SK-N-SH (cell line): Measurements from ENCODE around the gene COL23A1. TPM values are rescaled to one million over a fixed set of nuclear protein-coding genes. Genes with fewer than 3 reads are reported as not detected.

ENCODE experiments used
- CTCF ChIA-PET: fragments of 300-600, 350-600 bp; formaldehyde crosslinking; extraction: SDS; loops from one replicate; lab custom pipeline; 2021; lab: Yijun Ruan, JAX
- POLR2A ChIA-PET: fragments of 350-600 bp; sonication (Branson Sonifier 250); formaldehyde crosslinking; extraction: SDS; loops from one replicate; lab custom pipeline; 2020; ENCODE audit warnings: antibody characterized with exemption, inconsistent platforms; lab: Yijun Ruan, JAX
- DNase-seq: peaks from one replicate; pipeline ENCODE4 v3.0.0; 2012
- H2AFZ ChIP-seq: fragments of 200-600 bp; sonication (generic); 2 replicates; pipeline ENCODE4 v1.8.1; 2016; ENCODE audit warnings: antibody characterized with exemption, mild to moderate bottlenecking, low read depth
- H3F3A ChIP-seq: fragments of 200-600 bp; sonication (generic); replicated peaks from 2 replicates; pipeline ENCODE3; 2016; ENCODE audit warnings: antibody characterized with exemption, mild to moderate bottlenecking; ENCODE audit not compliant: insufficient read depth
- H3K27ac ChIP-seq, 2 experiments: fragments of 200-500 bp in 1 of 2; fragments of 200-600 bp in 1 of 2; sonication (Bioruptor generic) in 1 of 2; sonication (generic), shearing (Covaris generic) in 1 of 2; 2 replicates each; pipeline versions ENCODE4 v1.5.1 to v1.6.1; 2014 to 2016; ENCODE audit warnings: low read depth in 2 of 2, inconsistent platforms in 1 of 2, low read length in 1 of 2, mild to moderate bottlenecking in 1 of 2, mixed read lengths in 1 of 2
- H3K27me3 ChIP-seq: fragments of 200-600 bp; sonication (generic), shearing (Covaris generic); 2 replicates; pipeline ENCODE4 v1.6.1; 2016; ENCODE audit warnings: mixed run types; ENCODE audit not compliant: insufficient read depth
- H3K36me3 ChIP-seq, 2 experiments: fragments of 200-500 bp in 1 of 2; fragments of 200-600 bp in 1 of 2; sonication (Bioruptor generic) in 1 of 2; sonication (generic) in 1 of 2; replicated peaks in 1 of 2; 2 replicates each; pipeline versions ENCODE3 to v1.5.1; 2014 to 2016; ENCODE audit warnings: low read length in 1 of 2, mild to moderate bottlenecking in 1 of 2; ENCODE audit not compliant: insufficient read depth in 2 of 2, control insufficient read depth in 1 of 2
- H3K4me1 ChIP-seq, 2 experiments: fragments of 200-500 bp in 1 of 2; fragments of 200-600 bp in 1 of 2; sonication (Bioruptor generic) in 1 of 2; sonication (generic), shearing (Covaris generic) in 1 of 2; 2 replicates each; pipeline versions ENCODE4 v1.5.1 to v1.6.1; 2014 to 2016; ENCODE audit warnings: low read depth in 1 of 2, low read length in 1 of 2, mixed run types in 1 of 2; ENCODE audit not compliant: insufficient read depth in 2 of 2, control insufficient read depth in 1 of 2
- H3K4me2 ChIP-seq: fragments of 200-600 bp; sonication (generic), shearing (Covaris generic); 2 replicates; pipeline ENCODE4 v1.6.1; 2017; ENCODE audit warnings: mixed run types
- H3K4me3 ChIP-seq, 2 experiments: fragments of 200-500 bp in 1 of 2; fragments of 200-600 bp in 1 of 2; sonication (Bioruptor generic) in 1 of 2; sonication (generic), shearing (Covaris generic) in 1 of 2; 2 replicates each; pipeline versions ENCODE4 v1.5.1 to v1.8.1; 2014 to 2016; ENCODE audit warnings: low read depth in 2 of 2, inconsistent platforms in 1 of 2, low read length in 1 of 2, mild to moderate bottlenecking in 1 of 2, mixed read lengths in 1 of 2, moderate library complexity in 1 of 2
- H3K79me2 ChIP-seq: fragments of 200-600 bp; sonication (generic); 2 replicates; pipeline ENCODE4 v1.8.1; 2017; ENCODE audit warnings: mild to moderate bottlenecking; ENCODE audit not compliant: insufficient read depth
- H3K9ac ChIP-seq: fragments of 200-600 bp; sonication (generic); 2 replicates; pipeline ENCODE4 v1.6.1; 2017; ENCODE audit warnings: mixed run types
- H3K9me2 ChIP-seq: fragments of 200-600 bp; sonication (generic); 2 replicates; pipeline ENCODE4 v1.6.1; 2017; ENCODE audit warnings: mixed run types
- H3K9me3 ChIP-seq: fragments of 200-600 bp; sonication (generic); 2 replicates; pipeline ENCODE4 v1.6.1; 2017; ENCODE audit warnings: mixed run types, mild to moderate bottlenecking, moderate library complexity
- H4K20me1 ChIP-seq: fragments of 200-600 bp; sonication (generic); 2 replicates; pipeline ENCODE4 v1.6.1; 2017; ENCODE audit warnings: mild to moderate bottlenecking, mixed run types; ENCODE audit not compliant: insufficient read depth
- EP300 ChIP-seq, 2 experiments: IDR thresholded peaks; 2 replicates each; pipeline versions ENCODE4 v1.4.0 to v1.6.1; 2012; ENCODE audit warnings: borderline replicate concordance in 1 of 2, low read depth in 1 of 2, low read length in 1 of 2
- EZH2phosphoT487 ChIP-seq: fragments of 200-600 bp; sonication (generic); IDR thresholded peaks from 2 replicates; pipeline ENCODE4 v1.6.1; 2017; ENCODE audit warnings: low read depth, mixed run types, mild to moderate bottlenecking, antibody characterized with exemption, moderate library complexity, borderline replicate concordance
- FOXJ3 ChIP-seq: sonication (generic); formaldehyde crosslinking; IDR thresholded peaks from 2 replicates; pipeline ENCODE4 v1.5.1; 2020; ENCODE audit warnings: mild to moderate bottlenecking, missing genetic modification reagents
- GABPA ChIP-seq: IDR thresholded peaks from 2 replicates; pipeline ENCODE4 v1.4.0; 2012; ENCODE audit warnings: low read depth, mild to moderate bottlenecking
- GATA2 ChIP-seq: sonication (generic); formaldehyde crosslinking; IDR thresholded peaks from 2 replicates; pipeline ENCODE4 v1.5.0; 2020; ENCODE audit warnings: mild to moderate bottlenecking, missing genetic modification reagents
- MXI1 ChIP-seq: IDR thresholded peaks from 2 replicates; pipeline ENCODE4 v1.6.1; 2012; ENCODE audit warnings: mild to moderate bottlenecking, low read depth, low read length, improper control_type of control experiment
- POLR2AphosphoS5 ChIP-seq: IDR thresholded peaks from 2 replicates; pipeline ENCODE4 v1.6.1; 2012; ENCODE audit warnings: low read depth, low read length
- RCOR1 ChIP-seq: fragments of 150-350 bp; IDR thresholded peaks from 2 replicates; pipeline ENCODE4 v1.6.1; 2017; ENCODE audit warnings: antibody characterized with exemption, low read length
- REST ChIP-seq: IDR thresholded peaks from 2 replicates; pipeline ENCODE4 v1.6.1; 2012; ENCODE audit warnings: mild to moderate bottlenecking, low read depth, low read length, moderate library complexity
- TAF1 ChIP-seq: IDR thresholded peaks from 2 replicates; pipeline ENCODE4 v1.6.1; 2012; ENCODE audit warnings: low read depth, mild to moderate bottlenecking, low read length, moderate library complexity, borderline replicate concordance
- TCF12 ChIP-seq: IDR thresholded peaks from 2 replicates; pipeline ENCODE4 v1.4.0; 2012
- USF1 ChIP-seq: IDR thresholded peaks from 2 replicates; pipeline ENCODE4 v1.4.0; 2012; ENCODE audit warnings: low read depth, borderline replicate concordance
- USF2 ChIP-seq: fragments of 150-350 bp; IDR thresholded peaks from 2 replicates; pipeline ENCODE4 v1.6.1; 2017; ENCODE audit warnings: antibody characterized with exemption, low read length, low read depth, borderline replicate concordance
- YY1 ChIP-seq: IDR thresholded peaks from 2 replicates; pipeline ENCODE4 v1.4.0; 2012; ENCODE audit warnings: low read depth, mild to moderate bottlenecking
- ZBTB33 ChIP-seq: IDR thresholded peaks from 2 replicates; pipeline ENCODE4 v1.4.0; 2012; ENCODE audit warnings: low read depth, borderline replicate concordance
- WGBS: methylation state at CpG from one replicate; pipeline ENCODE4 v1.1.6; 2017; ENCODE audit warnings: low lambda C conversion rate; 5-methylcytosine and 5-hydroxymethylcytosine counted together
- polyA plus RNA-seq, 3 experiments: library from polyadenylated mRNA; depleted of rRNA; stranded (reverse); fragments of >200 nt; gene quantifications; 2 replicates each; pipeline ENCODE4 v1.2.3, GENCODE V29; 2012
- TF ChIP-seq, protein P1 (sequence below): fragments of 200-600 bp; sonication (generic); IDR thresholded peaks from 2 replicates; pipeline ENCODE4 v1.6.1; 2017; ENCODE audit warnings: antibody characterized with exemption, mild to moderate bottlenecking, moderate library complexity

The COL23A1 gene
- polyA plus RNA-seq, 1 of the 3 experiments (the other 2 are of a cell fraction), result 0.10 TPM

GRCh38 chr5:178542455-178542854 lies 47.7 kb downstream of the COL23A1 start:
- ChIA-PET CTCF (interaction anchor here (0.8 to 2.9 kb wide), 8 partner anchors 8 to 262 kb away, joined by 3 to 12 read pairs (median 4); partner anchors contain the start of gene COL23A1), POLR2A (interaction anchor here (1.2 kb wide), 1 partner anchor 93 kb away, joined by 3 read pairs; no protein-coding TSS in a partner anchor)
- no peak overlapping the region for H3K4me2 ChIP-seq
- peak overlapping the region in 1 of 2 experiments; percentile 29; a peak in 1 of 4 replicates for H3K27ac ChIP-seq
- H3K9me2 ChIP-seq, result no peaks in the 10 kb centered on the region
- peaks cover 0 to 26% of the 10 kb centered on the region in 2 experiments; a peak in 1 of 4 replicates for H3K4me1 ChIP-seq
- H3F3A ChIP-seq, result no peaks in the 10 kb centered on the region
- WGBS, result 49% methylated on average over 7 of the region's 7 CpGs
- H3K36me3 ChIP-seq, result no peaks in the 10 kb centered on the region
- H3K27me3 ChIP-seq, result no peaks in the 10 kb centered on the region
- no peak for DNase-seq
- H4K20me1 ChIP-seq, result no peaks in the 10 kb centered on the region
- no peak overlapping the region for H3K4me3 ChIP-seq
- no peak overlapping the region for H3K9ac ChIP-seq
- no peaks in the 10 kb centered on the region for H3K9me3 ChIP-seq
- H3K79me2 ChIP-seq, result no peaks in the 10 kb centered on the region
- TF ChIP-seq GABPA (no peak), POLR2AphosphoS5 (no peak), MXI1 (no peak), EP300 (IDR thresholded peaks at IDR 0.05; ENCODE audit: borderline replicate concordance in 1 of 2, low read depth in 1 of 2, low read length in 1 of 2) (no peak), RCOR1 (no peak), USF1 (no peak), TAF1 (no peak), ZBTB33 (no peak), YY1 (no peak)
- H2AFZ ChIP-seq, result no peak overlapping the region

DNA sequence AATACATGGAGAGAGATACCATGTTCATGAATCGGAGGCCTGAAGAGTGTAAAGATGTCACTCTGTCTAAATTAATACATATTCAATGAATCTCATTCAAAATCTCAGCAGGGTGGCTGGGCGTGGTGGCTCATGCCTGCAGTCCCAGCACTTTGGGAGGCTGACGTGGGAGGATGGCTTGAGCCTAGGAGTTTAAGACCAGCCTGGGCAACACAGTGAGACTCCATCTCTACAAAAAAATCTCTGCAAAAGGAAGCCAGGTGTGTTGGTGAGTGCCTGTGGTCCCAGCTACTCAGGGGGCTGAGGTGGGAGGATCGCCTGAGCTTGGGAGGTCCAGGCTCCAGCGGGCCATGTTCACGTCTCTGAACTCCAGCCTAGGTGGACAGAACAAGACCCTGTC lies 49.7 kb downstream of the COL23A1 start:
- no peaks in the 10 kb centered on the region for H3K36me3 ChIP-seq
- H3K4me3 ChIP-seq, result no peak overlapping the region
- POLR2A ChIA-PET, result no interaction called here
- CTCF ChIA-PET, result no interaction called here
- H3K79me2 ChIP-seq, result no peaks in the 10 kb centered on the region
- no peak overlapping the region for H2AFZ ChIP-seq
- DNase-seq, result no peak
- 35% methylated on average over 6 of the region's 6 CpGs for WGBS
- H3K27me3 ChIP-seq, result no peaks in the 10 kb centered on the region
- no peaks in the 10 kb centered on the region for H3F3A ChIP-seq
- H3K27ac ChIP-seq, result no peak overlapping the region
- H3K9ac ChIP-seq, result no peak overlapping the region
- H3K9me2 ChIP-seq, result no peaks in the 10 kb centered on the region
- TF ChIP-seq GATA2 (no peak), MXI1 (no peak), FOXJ3 (no peak), REST (no peak), EZH2phosphoT487 (no peak), TCF12 (no peak), USF1 (no peak), USF2 (no peak)
- TF ChIP-seq, protein P1, sequence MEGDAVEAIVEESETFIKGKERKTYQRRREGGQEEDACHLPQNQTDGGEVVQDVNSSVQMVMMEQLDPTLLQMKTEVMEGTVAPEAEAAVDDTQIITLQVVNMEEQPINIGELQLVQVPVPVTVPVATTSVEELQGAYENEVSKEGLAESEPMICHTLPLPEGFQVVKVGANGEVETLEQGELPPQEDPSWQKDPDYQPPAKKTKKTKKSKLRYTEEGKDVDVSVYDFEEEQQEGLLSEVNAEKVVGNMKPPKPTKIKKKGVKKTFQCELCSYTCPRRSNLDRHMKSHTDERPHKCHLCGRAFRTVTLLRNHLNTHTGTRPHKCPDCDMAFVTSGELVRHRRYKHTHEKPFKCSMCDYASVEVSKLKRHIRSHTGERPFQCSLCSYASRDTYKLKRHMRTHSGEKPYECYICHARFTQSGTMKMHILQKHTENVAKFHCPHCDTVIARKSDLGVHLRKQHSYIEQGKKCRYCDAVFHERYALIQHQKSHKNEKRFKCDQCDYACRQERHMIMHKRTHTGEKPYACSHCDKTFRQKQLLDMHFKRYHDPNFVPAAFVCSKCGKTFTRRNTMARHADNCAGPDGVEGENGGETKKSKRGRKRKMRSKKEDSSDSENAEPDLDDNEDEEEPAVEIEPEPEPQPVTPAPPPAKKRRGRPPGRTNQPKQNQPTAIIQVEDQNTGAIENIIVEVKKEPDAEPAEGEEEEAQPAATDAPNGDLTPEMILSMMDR, result no peak
- no peak overlapping the region for H3K4me2 ChIP-seq
- H3K9me3 ChIP-seq, result no peaks in the 10 kb centered on the region
- H3K4me1 ChIP-seq, result peaks cover 0 to 36% of the 10 kb centered on the region in 2 experiments; a peak in 1 of 4 replicates
- H4K20me1 ChIP-seq, result no peaks in the 10 kb centered on the region
